Measurements from ENCODE around the gene PHF12.
"Not testable (repeated sequence)": the region's sequence is repeated elsewhere in the genome, so short reads cannot be mapped to it uniquely, and the experiment has no call there.

PHF12 gene

GRCh38 chr17:28917465-28917864 lies 33.9 kb downstream of the PHF12 start:
- Histone ChIP-seq H3K9ac (ENCODE audit: low read depth, low read length) (no peak overlapping the region), H3K4me1 (ENCODE audit: insufficient read depth, low read length) (no peaks in the 10 kb centered on the region), H3K36me3 (ENCODE audit: insufficient read depth, low read length) (peaks cover 76% of the 10 kb centered on the region), H3K9me3 (ENCODE audit: control insufficient read depth, insufficient read depth, low read length) (no peaks in the 10 kb centered on the region)

GRCh38 chr17:28917029-28917428 lies 34.3 kb downstream of the PHF12 start:
- Histone ChIP-seq H3K9ac (ENCODE audit: low read depth, low read length) (no peak overlapping the region), H3K9me3 (ENCODE audit: control insufficient read depth, insufficient read depth, low read length) (no peaks in the 10 kb centered on the region), H3K36me3 (ENCODE audit: insufficient read depth, low read length) (peaks cover 73% of the 10 kb centered on the region), H3K4me1 (ENCODE audit: insufficient read depth, low read length) (no peaks in the 10 kb centered on the region)

- no peaks in the 10 kb centered on the region for H3K9me3 ChIP-seq (ENCODE audit: control insufficient read depth, insufficient read depth, low read length)
- peaks cover 73% of the 10 kb centered on the region for H3K36me3 ChIP-seq (ENCODE audit: insufficient read depth, low read length)
- H3K4me1 ChIP-seq (ENCODE audit: insufficient read depth, low read length), result no peaks in the 10 kb centered on the region
- no peak overlapping the region for H3K9ac ChIP-seq (ENCODE audit: low read depth, low read length)
These were observed 34.9 kb downstream of the PHF12 start for GRCh38 chr17:28916302-28916934.

GRCh38 chr17:28912938-28913333 lies 38.4 kb downstream of the PHF12 start:
- no peaks in the 10 kb centered on the region for H3K9me3 ChIP-seq (ENCODE audit: control insufficient read depth, insufficient read depth, low read length)
- peaks cover 78% of the 10 kb centered on the region for H3K36me3 ChIP-seq (ENCODE audit: insufficient read depth, low read length)
- no peak overlapping the region for H3K9ac ChIP-seq (ENCODE audit: low read depth, low read length)
- peaks cover 7% of the 10 kb centered on the region; the same call in 1 of the 2 replicates for H3K4me1 ChIP-seq (ENCODE audit: insufficient read depth, low read length)

GRCh38 chr17:28912281-28912937 lies 38.9 kb downstream of the PHF12 start:
- no peaks in the 10 kb centered on the region for H3K9me3 ChIP-seq (ENCODE audit: control insufficient read depth, insufficient read depth, low read length)
- H3K36me3 ChIP-seq (ENCODE audit: insufficient read depth, low read length), result peaks cover 78% of the 10 kb centered on the region
- H3K4me1 ChIP-seq (ENCODE audit: insufficient read depth, low read length), result peaks cover 7% of the 10 kb centered on the region; the same call in 1 of the 2 replicates
- no peak overlapping the region for H3K9ac ChIP-seq (ENCODE audit: low read depth, low read length)

GRCh38 chr17:28911411-28912045 lies 39.8 kb downstream of the PHF12 start:
- Histone ChIP-seq H3K9me3 (ENCODE audit: control insufficient read depth, insufficient read depth, low read length) (no peaks in the 10 kb centered on the region), H3K36me3 (ENCODE audit: insufficient read depth, low read length) (peaks cover 79% of the 10 kb centered on the region), H3K9ac (ENCODE audit: low read depth, low read length) (no peak overlapping the region), H3K4me1 (ENCODE audit: insufficient read depth, low read length) (peaks cover 7% of the 10 kb centered on the region; the same call in 1 of the 2 replicates)

- Histone ChIP-seq H3K4me1 (ENCODE audit: insufficient read depth, low read length) (peaks cover 7% of the 10 kb centered on the region; the same call in 1 of the 2 replicates), H3K9me3 (ENCODE audit: control insufficient read depth, insufficient read depth, low read length) (no peaks in the 10 kb centered on the region), H3K9ac (ENCODE audit: low read depth, low read length) (no peak overlapping the region), H3K36me3 (ENCODE audit: insufficient read depth, low read length) (peaks cover 78% of the 10 kb centered on the region)
These were observed 40.8 kb downstream of the PHF12 start for GRCh38 chr17:28910534-28910933.

- H3K36me3 ChIP-seq (ENCODE audit: insufficient read depth, low read length), result peaks cover 64% of the 10 kb centered on the region
- H3K9ac ChIP-seq (ENCODE audit: low read depth, low read length), result no peak overlapping the region
- no peaks in the 10 kb centered on the region for H3K9me3 ChIP-seq (ENCODE audit: control insufficient read depth, insufficient read depth, low read length)
- H3K4me1 ChIP-seq (ENCODE audit: insufficient read depth, low read length), result peaks cover 7% of the 10 kb centered on the region; the same call in 1 of the 2 replicates
These were observed 42.6 kb downstream of the PHF12 start for GRCh38 chr17:28908640-28909167.

GRCh38 chr17:28907709-28908475 lies 43.4 kb downstream of the PHF12 start:
- no peaks in the 10 kb centered on the region for H3K9me3 ChIP-seq (ENCODE audit: control insufficient read depth, insufficient read depth, low read length)
- H3K36me3 ChIP-seq (ENCODE audit: insufficient read depth, low read length), result peaks cover 57% of the 10 kb centered on the region
- H3K4me1 ChIP-seq (ENCODE audit: insufficient read depth, low read length), result peaks cover 7% of the 10 kb centered on the region; the same call in 1 of the 2 replicates
- H3K9ac ChIP-seq (ENCODE audit: low read depth, low read length), result no peak overlapping the region

- H3K4me1 ChIP-seq (ENCODE audit: insufficient read depth, low read length), result peaks cover 7% of the 10 kb centered on the region; the same call in 1 of the 2 replicates
- peaks cover 54% of the 10 kb centered on the region for H3K36me3 ChIP-seq (ENCODE audit: insufficient read depth, low read length)
- H3K9me3 ChIP-seq (ENCODE audit: control insufficient read depth, insufficient read depth, low read length), result no peaks in the 10 kb centered on the region
- no peak overlapping the region for H3K9ac ChIP-seq (ENCODE audit: low read depth, low read length)
These were observed 44.4 kb downstream of the PHF12 start for GRCh38 chr17:28906706-28907438.

GRCh38 chr17:28906276-28906675 lies 45.0 kb downstream of the PHF12 start:
- H3K9ac ChIP-seq (ENCODE audit: low read depth, low read length), result no peak overlapping the region
- peaks cover 13% of the 10 kb centered on the region for H3K4me1 ChIP-seq (ENCODE audit: insufficient read depth, low read length)
- peaks cover 48% of the 10 kb centered on the region for H3K36me3 ChIP-seq (ENCODE audit: insufficient read depth, low read length)
- no peaks in the 10 kb centered on the region for H3K9me3 ChIP-seq (ENCODE audit: control insufficient read depth, insufficient read depth, low read length)

- no peak overlapping the region for H3K9ac ChIP-seq (ENCODE audit: low read depth, low read length)
- H3K9me3 ChIP-seq (ENCODE audit: control insufficient read depth, insufficient read depth, low read length), result no peaks in the 10 kb centered on the region
- H3K4me1 ChIP-seq (ENCODE audit: insufficient read depth, low read length), result peaks cover 8% of the 10 kb centered on the region; the same call in 1 of the 2 replicates
- H3K36me3 ChIP-seq (ENCODE audit: insufficient read depth, low read length), result peaks cover 35% of the 10 kb centered on the region
These were observed 46.5 kb downstream of the PHF12 start for GRCh38 chr17:28904800-28905199.

- H3K4me1 ChIP-seq (ENCODE audit: insufficient read depth, low read length); H3K9me3 ChIP-seq (ENCODE audit: control insufficient read depth, insufficient read depth, low read length); H3K9ac ChIP-seq (ENCODE audit: low read depth, low read length): not testable (repeated sequence)
- peaks cover 24% of the 10 kb centered on the region for H3K36me3 ChIP-seq (ENCODE audit: insufficient read depth, low read length)
These were observed 47.8 kb downstream of the PHF12 start for GRCh38 chr17:28903546-28903841.
